ENCODE results near the gene LAPTM5.
"Not testable (repeated sequence)": the region's sequence is repeated elsewhere in the genome, so short reads cannot be mapped to it uniquely, and the experiment has no call there.

The LAPTM5 gene

GRCh38 chr1:30768830-30769718 is 11.5 kb upstream of the LAPTM5 start:
- DNase-seq: peak; percentile 82

DNA sequence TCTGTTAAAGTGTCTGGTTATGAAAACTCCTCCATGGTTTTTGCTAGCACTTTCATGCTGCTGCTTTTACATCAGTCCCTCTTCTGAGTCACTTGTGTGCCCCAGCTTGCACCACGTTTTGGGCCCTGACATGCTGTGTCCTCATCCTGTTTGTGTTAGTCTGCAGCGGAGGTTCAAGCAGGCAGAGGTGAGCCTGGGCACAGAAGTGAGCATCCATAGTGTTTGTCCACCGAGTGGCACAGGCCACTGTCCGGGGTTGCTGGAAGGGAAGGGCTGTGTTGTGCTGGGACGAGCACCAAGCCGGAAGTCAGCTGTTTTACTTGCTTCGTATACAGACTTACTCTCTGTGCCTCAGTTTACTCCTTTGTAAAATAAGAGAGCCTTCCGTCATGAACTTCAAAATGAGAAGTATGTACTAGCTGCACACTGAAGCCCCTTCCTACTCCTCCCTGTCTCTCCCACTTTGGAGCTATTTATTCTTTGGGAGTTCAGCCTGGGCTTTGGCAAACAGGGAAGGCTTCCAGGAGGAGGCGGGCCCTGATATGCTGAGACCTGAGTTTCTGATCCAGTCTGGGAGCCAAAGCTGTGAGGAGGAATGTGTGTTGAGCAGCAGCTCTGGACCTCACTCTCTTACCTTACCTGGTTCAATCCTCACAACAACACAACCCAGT is 10.7 kb upstream of the LAPTM5 start:
- no peak for DNase-seq

GRCh38 chr1:30766948-30767347 is 9.4 kb upstream of the LAPTM5 start:
- not testable (repeated sequence) for DNase-seq

DNA sequence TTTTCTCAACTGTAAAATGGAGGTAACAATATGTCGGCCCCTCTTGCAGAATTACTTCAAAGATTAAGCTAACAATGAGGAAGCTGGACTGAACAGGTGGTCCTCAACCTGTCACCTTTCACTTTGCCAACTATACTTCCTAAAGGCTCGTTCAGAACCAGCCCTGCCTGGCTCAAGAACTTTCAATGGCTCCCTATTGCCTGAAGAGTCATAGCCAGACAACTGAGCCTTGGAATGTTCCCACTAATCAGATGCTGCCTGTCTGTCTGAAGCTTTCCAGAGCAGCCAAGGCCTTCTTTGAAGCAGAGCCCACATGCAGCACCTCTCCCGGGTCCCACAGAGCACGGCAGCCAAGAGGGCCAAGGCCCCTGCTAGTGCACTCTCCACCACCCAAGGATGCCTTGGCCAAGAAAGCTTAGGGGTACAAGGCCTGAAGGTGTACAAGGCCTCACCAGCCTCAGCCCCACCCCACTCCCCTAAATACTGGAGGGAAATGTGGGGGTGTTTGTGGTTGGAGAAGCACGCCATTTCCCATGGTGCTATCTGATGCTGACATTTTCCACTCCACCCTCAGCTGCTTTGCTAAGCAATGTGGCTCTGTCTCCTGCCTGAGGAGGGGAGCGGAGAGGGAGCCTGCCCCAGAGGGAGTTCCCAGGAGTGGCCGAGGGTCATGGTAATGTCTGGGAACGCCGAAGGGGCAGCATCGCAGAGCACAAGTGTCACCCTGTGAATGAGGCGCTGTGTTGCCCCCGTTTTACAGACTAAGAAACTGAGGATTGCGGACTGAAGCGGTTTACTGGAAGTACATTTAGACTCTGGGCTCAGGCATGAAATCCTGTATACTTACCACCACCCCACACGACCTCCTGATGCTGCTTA is 8.2 kb upstream of the LAPTM5 start:
- DNase-seq: no peak

DNA sequence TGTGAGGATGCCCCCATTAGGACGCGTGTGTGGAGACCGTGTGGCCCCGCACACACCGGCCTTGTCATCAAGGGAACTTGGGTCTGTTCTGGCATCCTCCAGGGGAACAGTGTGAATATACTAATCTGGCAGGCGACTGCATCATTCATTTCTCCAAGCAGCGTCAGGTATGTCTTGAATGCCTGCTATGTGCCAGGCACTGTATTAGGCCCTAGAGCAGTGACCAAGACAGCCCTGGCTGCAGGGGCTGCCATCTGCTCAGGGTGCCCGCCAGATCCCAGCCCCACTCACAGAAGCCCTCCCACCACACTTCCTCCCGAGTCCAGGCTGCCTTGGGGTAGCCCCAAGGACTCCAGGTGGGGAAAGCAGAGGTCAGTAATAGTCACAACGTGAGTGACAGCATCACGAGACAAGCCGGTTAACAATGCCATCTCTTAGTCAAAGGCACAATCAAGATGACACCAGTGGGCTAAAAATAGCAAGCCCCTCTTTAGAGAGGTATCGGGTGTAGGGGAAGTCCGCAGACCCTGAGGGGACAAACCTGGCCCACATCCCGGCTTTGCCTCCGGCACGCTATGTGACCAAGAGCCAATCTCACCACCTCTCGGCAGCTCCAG is 7.5 kb upstream of the LAPTM5 start:
- no peak for DNase-seq

DNA sequence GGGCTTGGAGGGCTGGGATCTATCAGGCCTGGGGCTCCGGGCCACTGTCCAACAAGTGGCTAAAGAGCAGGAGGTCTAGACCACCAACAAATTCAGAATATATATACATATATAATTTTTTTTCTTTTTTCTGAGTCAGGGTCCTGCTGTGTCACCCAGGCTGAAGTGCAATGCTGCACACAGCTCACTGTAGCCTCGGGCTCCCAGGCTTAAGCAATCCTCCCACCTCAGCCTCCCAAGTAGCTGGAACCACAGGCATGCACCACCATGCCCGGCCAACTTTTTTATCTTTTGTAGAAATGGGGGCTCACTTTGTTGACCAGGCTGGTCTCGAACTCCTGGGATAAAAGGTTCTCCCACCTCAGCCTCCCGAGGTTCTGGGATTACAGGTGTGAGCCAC is 6.8 kb upstream of the LAPTM5 start:
- DNase-seq: no peak

DNA sequence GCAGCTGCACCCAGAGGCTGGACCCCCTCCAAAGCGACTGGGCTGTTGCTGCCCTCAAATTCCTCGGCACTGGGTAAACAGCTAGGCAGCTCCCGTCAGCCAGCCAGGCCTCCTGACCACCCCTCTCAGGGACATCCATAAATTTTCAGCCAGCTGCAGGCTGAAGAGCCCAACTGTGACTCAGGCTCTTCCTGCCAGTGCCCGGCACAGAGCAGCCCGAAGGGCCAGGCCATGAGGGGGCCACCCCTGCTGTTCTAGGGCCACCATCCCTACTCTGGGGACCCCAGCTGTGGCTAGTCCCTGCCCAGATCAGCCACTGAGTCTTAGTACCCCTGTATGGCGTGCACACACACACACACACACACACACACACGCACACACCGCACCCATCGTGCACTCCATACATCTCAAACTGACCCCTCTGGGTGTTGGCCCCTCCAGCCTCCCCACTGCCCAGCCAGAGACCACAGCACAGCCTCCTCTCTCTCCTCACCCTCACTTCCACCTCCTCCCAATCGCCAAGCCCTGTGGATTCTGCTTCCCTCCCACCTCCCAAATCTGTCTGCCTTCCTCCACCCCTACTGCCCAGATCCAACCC is 6.2 kb upstream of the LAPTM5 start:
- DNase-seq: no peak

GRCh38 chr1:30762930-30763650 is 5.5 kb upstream of the LAPTM5 start:
- DNase-seq: no peak

DNA sequence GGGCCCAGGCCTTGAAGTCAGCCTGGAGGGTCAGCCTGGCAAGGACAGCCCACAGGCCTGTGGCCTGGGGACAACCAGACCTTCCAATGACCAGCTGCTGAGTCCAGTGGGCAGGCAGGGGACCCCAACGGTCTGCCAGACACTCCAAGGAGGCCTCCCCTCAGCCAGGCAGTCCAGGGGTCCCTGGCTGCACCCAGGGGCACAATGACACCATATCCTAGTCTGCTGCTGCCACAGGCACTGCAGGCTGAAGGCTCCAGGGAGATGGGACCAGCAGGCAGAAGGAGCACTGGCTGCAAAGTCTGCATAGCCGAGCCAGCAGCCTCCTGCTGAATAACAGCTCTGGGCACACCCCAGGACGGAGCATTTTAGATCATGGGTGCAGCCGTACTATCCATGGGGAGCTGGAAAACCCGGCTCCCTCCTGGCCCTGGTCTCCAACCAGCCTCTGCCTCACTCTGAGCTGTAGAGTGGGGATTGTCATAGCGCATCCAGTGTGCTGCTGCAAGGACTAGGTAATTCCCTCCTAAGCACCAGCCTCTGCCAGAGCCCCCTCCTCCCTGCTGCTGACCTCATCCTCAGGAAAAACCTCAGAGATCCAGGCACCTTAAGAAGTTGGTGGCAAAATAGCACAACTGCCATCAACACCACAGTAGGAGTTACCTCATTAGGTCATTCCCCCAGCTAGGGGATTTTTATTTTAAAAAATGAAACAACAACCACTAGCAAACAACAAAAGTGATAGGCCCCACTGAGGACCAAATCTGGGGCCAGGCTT is 4.8 kb upstream of the LAPTM5 start:
- no peak for DNase-seq

- DNase-seq: no peak
Measured at GRCh38 chr1:30761381-30762151, 4.0 kb upstream of the LAPTM5 start.

DNA sequence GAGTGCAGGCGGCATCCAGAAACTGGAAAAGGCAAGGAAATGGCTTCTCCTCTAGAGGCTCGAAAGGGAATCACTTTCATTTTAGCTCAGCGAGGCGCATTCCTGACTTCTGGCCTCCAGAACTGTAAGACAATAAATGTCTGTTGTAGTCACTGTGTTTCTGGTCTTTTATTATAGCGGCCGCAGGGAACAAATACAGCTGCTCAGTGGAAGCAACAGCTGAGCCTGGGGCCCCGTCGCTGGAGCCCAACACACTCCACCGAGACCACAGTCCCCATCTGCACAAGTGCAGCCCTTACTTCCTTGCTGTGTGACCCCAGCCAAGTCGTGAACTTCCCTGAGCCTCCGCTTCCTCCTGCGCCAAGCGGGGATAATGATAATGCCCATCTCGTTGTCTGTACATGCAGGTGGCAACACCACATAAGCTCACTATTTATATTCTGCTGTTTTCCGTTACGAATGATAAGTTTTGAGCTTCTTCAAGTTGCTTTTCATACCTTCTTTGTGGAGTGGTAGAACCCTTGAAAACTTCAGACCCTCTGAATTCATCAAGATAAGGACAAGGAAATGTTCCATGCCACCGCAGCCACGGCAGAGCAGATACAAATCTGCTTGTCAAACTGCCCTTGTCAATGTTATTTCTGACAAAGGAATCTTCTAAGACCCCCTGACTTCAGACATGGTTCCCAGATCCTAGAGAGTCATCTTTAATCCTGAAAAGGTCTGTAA is 3.2 kb upstream of the LAPTM5 start:
- DNase-seq: peak; percentile 24

DNA sequence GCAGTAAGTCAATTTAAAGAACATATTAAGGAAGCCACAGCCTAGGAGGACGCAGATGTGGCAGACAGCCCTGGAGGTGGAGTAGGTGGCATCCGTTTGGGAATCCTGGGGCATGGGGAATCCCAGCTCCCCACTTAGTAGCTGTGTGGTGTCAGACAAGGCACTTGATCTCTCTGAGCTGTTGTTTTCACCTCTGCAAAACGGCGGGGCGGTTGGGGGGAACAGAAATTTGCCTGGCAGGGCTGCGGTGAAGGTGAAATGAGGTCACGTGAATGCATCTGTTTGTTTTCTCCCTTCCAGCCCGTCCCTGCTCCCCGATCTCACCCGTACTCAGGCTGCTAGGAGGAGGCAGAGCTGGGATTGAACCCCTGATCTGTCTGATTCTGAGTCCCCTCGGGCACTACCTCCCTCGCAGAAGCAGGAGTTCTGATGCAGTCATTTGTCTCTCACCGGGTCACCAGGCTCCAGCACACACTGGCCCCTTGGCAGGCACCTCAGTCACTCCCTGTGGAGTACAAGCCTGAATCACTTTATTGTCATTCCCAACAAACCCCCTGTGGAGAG is 2.2 kb upstream of the LAPTM5 start:
- DNase-seq: no peak

- peak; percentile 55 for DNase-seq
Measured at GRCh38 chr1:30758785-30759380, 1.3 kb upstream of the LAPTM5 start.

- DNase-seq: no peak
Measured at GRCh38 chr1:30758121-30758688, 631 bp upstream of the LAPTM5 start.

GRCh38 chr1:30756545-30757351 is 826 bp downstream of the LAPTM5 start:
- peak; percentile 96 for DNase-seq

DNA sequence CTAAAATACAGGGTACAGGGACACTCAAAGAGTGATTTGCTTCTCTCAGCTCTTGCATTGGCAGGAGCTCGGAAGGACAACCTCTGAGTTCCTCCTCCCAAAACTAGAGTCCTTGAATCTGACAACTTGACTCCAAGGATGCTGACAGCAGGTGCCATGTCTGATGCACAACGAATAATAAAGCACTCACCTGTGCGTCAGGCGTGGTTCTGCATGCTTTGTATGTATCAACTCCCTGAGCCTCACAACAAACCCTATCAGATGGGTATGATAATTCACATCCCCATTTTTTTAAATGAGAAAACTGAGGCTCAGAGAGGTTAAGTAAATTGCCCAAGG is 1.4 kb downstream of the LAPTM5 start:
- DNase-seq: no peak

GRCh38 chr1:30755746-30756145 is 1.8 kb downstream of the LAPTM5 start:
- DNase-seq: no peak

DNA sequence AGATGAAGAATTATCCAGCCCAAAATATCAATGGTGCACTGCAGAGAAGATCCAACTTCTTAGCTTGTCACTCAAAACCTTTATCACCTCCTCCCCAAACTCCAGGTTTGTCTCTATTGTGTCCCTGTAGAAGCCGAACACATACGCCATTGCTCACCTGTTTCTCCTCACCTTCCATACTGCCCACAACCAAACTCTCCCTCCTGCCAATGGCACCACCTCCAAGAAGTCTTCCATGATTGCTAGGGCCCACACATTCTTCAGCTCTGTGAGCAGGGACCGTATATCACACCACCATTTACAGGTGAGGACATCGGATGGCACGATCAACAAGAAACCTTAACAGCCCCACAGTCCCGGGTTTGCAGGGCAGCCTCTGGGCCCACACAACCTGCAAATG is 2.2 kb downstream of the LAPTM5 start:
- no peak for DNase-seq

Data from GF-D8 (cell line).